IPS-11a (cell line): ENCODE measurements around the gene MPHOSPH9.

Source experiments
- H3K4me3 ChIP-seq: one replicate; pipeline ENCODE4 v1.5.1; 2013; ENCODE audit warnings: low read depth, low read length, control low read depth

Gene MPHOSPH9

GRCh38 chr12:123150744-123151456 lies 82.0 kb downstream of the MPHOSPH9 start, which contains the start of gene PITPNM2:
TSS of gene PITPNM2 (minus strand) at chr12:123151090. CDS start at chr12:123034590, 116,500 bp downstream.
- H3K4me3 ChIP-seq: peak within 1 kb of the TSS; percentile 65

- peak overlapping the region; percentile 65 for H3K4me3 ChIP-seq
Observed at GRCh38 chr12:123150275-123150743, 82.6 kb downstream of the MPHOSPH9 start.

- H3K4me3 ChIP-seq: peak overlapping the region; percentile 65
Observed at GRCh38 chr12:123149501-123150274, 83.3 kb downstream of the MPHOSPH9 start.

GRCh38 chr12:123149088-123149487 lies 83.9 kb downstream of the MPHOSPH9 start:
- H3K4me3 ChIP-seq: no peak overlapping the region

GRCh38 chr12:123148655-123149054 lies 84.3 kb downstream of the MPHOSPH9 start:
- no peak overlapping the region for H3K4me3 ChIP-seq

- no peak overlapping the region for H3K4me3 ChIP-seq
Observed at GRCh38 chr12:123148223-123148622, 84.7 kb downstream of the MPHOSPH9 start.

- no peak overlapping the region for H3K4me3 ChIP-seq
Observed at GRCh38 chr12:123145211-123145610, 87.7 kb downstream of the MPHOSPH9 start.

GRCh38 chr12:123143736-123144461 lies 89.0 kb downstream of the MPHOSPH9 start:
- no peak overlapping the region for H3K4me3 ChIP-seq

GRCh38 chr12:123142921-123143735 lies 89.8 kb downstream of the MPHOSPH9 start:
- no peak overlapping the region for H3K4me3 ChIP-seq

GRCh38 chr12:123142518-123142840 lies 90.5 kb downstream of the MPHOSPH9 start:
- no peak overlapping the region for H3K4me3 ChIP-seq

GRCh38 chr12:123141615-123142517 lies 91.1 kb downstream of the MPHOSPH9 start:
- no peak overlapping the region for H3K4me3 ChIP-seq

GRCh38 chr12:123140676-123141614 lies 92.0 kb downstream of the MPHOSPH9 start:
- no peak overlapping the region for H3K4me3 ChIP-seq

GRCh38 chr12:123139926-123140675 lies 92.8 kb downstream of the MPHOSPH9 start:
- no peak overlapping the region for H3K4me3 ChIP-seq

GRCh38 chr12:123135688-123136087 lies 97.3 kb downstream of the MPHOSPH9 start:
- H3K4me3 ChIP-seq: no peak overlapping the region

- H3K4me3 ChIP-seq: no peak overlapping the region
Observed at GRCh38 chr12:123134826-123135225, 98.1 kb downstream of the MPHOSPH9 start.

GRCh38 chr12:123134271-123134671 lies 98.7 kb downstream of the MPHOSPH9 start:
- no peak overlapping the region for H3K4me3 ChIP-seq

GRCh38 chr12:123133701-123134100 lies 99.2 kb downstream of the MPHOSPH9 start:
- H3K4me3 ChIP-seq: no peak overlapping the region
